Cerebellar cortex (tissue), 1 donor: ENCODE results near the gene EYS.
"Not testable (repeated sequence)": the region's sequence is repeated elsewhere in the genome, so short reads cannot be mapped to it uniquely, and the experiment has no call there.

Experiments
- DNase-seq: peaks from one replicate; pipeline ENCODE4 v3.0.0-alpha.2; 2015; ENCODE audit warnings: low spot score

Gene EYS

GRCh38 chr6:63792736-63793464 lies 1914.1 kb downstream of the EYS start:
- DNase-seq, result no peak

- DNase-seq, result no peak
Measured at GRCh38 chr6:63790334-63790733, 1916.7 kb downstream of the EYS start.

GRCh38 chr6:63789699-63790098 lies 1917.3 kb downstream of the EYS start:
- DNase-seq, result no peak

DNA sequence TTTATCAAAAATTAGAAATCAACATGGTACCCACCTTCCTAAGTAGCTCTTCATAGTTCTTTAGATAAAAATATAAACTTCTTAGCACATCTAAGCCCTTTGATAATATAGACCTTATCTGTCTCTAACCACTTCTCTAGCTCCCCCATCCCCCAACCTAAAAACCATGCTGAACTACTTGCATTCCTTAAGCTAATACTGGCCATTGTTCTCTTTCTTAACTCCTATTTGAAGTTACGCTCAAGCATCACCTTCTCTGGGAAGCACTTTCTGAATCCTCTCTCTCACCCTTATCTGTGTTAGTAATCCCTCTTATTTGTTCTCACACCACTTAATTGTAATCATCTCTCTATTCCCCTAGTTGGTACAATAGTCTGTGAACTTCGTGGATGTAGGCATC lies 1918.5 kb downstream of the EYS start:
- no peak for DNase-seq

DNA sequence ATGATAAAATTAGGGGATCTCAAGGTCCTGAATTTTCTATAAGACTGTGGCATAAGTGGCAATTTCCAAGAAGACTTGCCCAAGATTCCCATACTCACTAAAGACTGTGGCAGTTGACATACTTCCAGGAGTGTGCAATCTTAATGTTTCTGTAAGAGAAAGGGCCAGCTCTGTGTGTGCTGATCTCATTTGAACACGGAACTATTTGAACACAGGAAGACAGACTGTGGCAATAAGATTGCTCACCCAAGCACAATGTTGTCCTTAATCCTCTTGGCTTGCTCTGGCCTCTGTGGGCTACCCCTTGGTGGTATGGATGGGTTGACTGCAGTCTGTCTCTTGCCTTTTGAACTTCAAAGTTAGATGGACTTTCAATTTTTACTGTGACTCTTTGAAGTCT lies 1920.0 kb downstream of the EYS start:
- no peak for DNase-seq

DNA sequence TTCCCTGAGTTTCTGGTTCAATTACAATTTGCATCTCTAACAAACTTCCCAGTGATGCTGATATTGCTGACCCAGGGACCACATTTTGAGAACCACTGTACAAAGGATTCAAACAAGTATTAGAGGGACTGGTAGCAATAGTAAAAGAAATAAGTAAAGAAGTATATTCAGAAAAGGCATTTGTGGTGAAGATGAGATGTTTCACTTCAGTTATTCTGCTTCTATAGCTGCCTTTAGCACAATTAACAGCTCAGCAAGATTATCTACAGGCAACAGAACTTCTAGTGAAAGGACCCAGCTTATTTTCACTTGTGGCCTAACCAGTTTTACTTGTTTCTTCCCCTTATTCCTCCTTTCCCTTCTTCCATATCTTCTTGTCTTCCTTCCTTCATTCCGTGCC lies 1922.0 kb downstream of the EYS start:
- DNase-seq, result no peak

GRCh38 chr6:63783096-63783495 lies 1923.9 kb downstream of the EYS start:
- no peak for DNase-seq

DNA sequence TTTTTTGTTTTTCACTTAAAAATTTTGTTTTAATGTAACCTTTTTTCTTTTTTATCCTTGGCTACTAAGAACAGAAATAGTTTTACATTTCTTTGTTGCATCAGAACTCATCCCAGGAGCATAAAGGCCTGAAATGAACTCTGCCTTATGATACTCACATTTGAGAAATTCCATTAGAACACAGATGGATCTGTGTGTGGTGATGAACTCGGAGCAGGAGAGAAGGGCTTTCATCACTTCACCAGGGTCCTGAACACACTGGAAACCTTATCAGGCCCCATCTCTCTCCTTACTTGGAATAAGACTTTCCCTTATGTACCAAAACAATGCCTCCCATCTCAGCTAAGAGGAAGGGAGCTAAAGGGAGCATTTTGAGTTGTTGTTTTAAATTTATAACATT lies 1932.1 kb downstream of the EYS start:
- no peak for DNase-seq

DNA sequence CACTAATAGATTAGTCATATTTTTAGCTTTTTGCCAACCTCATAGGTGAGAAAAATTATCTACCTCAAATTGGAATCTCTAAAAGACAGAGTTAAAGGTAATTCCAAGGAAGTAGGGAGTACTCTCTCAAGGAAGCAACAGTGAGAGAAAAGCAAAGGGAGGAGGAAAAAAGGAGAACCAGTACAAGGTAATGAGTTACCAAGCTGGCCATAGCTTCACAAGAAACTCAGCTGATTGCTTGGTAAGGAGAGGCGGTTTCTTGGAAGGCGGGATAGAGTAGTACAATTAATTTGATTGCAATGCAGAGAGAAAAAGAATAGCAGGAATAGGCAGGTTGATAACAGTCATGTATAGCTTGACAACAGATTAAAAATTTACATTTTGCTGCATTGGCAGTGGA lies 1933.8 kb downstream of the EYS start:
- no peak for DNase-seq

DNA sequence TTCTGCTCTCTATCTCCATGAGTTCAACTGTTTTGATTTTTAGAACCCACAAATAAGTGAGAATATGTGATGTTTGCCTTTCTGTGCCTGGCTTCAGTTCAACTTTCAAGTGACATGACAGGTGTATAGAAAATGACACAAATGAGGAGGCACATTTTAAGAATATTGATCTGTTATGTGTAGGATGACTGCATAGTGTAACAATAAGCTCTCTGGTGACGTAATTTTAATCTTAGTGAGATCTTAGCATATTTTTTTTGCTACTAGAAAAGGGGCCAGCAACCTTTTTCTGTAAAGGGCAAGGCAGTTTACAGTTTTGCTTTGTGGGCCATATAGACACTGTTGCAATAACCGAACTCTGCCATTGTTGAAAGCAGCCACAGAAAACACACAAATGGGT lies 1941.2 kb downstream of the EYS start:
- no peak for DNase-seq

DNA sequence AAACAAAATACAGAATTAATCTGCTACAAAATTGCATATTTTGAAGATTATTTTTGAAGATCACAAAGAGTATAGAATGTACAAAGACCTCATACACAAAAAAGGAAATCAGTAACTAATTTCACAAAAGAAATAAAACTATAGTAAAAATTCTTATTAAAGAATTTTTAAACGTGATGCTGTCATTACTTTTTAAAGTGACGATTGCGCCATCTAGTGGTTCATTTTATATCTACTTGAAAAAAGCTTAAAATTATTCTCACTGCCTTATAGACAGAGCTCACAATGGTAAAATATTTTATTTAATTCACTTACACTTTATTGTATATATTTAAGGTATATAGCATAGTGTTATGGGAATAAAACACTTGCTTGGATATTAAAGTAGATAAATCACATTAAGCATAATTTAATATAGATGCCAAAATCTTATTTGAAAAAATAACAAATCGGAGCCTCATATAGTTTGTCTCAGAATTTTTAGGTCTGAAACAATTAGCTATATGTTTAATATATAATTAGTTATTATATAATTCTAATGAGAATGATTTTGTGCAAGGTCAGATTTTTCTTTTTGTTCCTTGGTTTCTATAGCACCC lies 1942.6 kb downstream of the EYS start:
- peak; percentile 45 for DNase-seq

GRCh38 chr6:63760199-63760598 lies 1946.8 kb downstream of the EYS start:
- DNase-seq, result no peak

- no peak for DNase-seq
Measured at GRCh38 chr6:63759605-63760105, 1947.4 kb downstream of the EYS start.

DNA sequence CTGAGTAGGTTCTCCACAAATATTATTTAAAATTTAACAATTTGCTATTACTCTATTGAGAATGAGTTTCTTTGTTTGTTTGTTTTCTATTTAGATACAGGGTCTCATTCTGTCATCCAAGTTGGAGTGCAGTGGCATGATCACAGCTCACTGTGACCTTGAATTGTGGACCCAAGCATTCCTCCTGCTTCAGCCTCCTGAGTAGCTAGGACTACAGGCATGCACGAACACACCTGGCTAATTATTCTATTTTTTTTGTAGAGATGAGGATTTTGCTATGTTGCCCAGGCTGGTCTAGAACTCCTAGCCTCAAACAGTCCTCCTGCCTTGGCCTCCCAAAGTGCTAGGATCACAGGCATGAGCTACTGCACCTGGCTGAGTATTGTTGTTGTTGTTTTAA lies 1949.2 kb downstream of the EYS start:
- DNase-seq, result no peak

GRCh38 chr6:63757275-63757674 lies 1949.8 kb downstream of the EYS start:
- DNase-seq, result not testable (repeated sequence)

DNA sequence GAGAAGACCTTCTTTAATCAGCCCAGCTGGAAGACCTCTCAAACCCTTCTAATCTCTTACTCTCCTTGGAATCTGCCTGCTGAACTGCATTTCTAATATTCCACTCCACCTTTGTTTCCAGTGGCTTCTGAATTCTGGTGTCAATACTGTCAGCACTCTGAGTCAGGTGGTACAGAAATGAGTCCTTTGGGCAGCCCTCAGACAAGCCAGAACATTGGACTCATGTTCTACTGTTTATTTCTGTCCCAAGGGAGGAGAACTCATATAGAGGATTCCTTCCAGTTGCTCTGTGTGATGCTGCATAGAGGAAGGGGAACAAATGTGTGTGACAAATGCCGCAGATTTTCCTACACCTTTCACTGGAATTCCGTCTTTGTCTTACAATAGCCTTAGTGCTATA lies 1956.6 kb downstream of the EYS start:
- no peak for DNase-seq

DNA sequence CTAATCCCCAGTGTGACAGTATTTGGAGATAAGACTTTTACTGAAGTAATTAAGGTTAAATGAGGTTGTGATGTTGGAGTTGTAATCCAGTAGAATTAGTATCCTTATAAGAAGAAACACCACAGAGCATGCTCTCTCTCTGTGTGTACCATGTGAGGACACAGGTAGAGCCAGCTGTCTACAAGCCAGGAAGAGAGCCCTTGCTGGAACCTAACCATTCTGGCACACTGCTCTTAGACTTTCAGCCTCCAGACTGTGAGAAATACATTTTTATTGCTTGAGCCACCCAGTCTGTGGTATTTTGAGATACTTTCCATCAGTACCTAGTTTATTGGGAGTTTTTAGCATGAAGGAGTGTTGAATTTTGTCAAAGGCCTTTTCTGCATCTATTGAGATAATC lies 1961.2 kb downstream of the EYS start:
- no peak for DNase-seq

DNA sequence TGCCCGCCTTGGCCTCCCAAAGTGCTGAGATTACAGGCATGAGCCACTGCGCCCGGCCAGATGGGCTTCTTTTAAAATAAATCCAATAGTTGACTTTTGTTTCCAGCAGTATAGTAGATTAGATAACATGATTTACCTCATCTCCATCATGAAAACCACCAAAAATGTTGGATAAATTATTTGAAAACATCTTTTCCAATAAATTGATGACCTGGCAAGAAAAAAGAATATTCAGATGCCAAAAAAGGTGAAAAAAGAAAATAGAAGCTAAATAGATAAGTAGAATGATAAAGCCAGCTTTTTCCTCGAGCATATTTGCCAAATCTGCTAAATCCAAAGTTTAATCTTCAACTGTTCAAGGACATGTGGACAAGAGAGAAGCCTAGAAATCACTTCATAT lies 1962.2 kb downstream of the EYS start:
- DNase-seq, result no peak

GRCh38 chr6:63743691-63744090 lies 1963.3 kb downstream of the EYS start:
- DNase-seq, result no peak

GRCh38 chr6:63742060-63742459 lies 1965.0 kb downstream of the EYS start:
- no peak for DNase-seq

DNA sequence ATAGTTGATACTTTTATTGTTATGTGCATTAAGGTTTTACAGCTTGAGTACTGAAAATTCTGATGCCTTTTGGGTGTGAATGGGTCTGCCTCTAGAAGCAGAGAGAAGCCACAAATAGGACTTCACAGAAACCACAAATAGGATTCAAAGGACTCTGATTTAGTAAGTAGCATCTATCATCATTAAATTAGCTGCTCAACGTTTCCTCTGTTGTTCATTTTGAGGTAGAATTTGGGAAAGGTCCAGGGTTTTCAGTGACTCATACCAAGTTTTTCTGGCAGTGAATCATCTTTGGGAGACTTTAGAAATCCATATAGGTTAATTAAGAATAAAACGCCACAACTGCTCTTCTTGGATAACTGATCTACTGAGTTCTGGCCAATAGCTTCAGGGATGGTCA lies 1966.3 kb downstream of the EYS start:
- no peak for DNase-seq

- DNase-seq, result no peak
Measured at GRCh38 chr6:63739094-63739687, 1967.8 kb downstream of the EYS start.

- DNase-seq, result not testable (repeated sequence)
Measured at GRCh38 chr6:63738190-63738589, 1968.8 kb downstream of the EYS start.
